HL-60 (cell line): ENCODE data around the gene KCNMA1.

ENCODE experiments used
- DNase-seq, 2 experiments: peaks; one replicate each; pipeline ENCODE4 v3.0.0-alpha.2; 2010 to 2020; ENCODE audit warnings: low read depth in 1 of 2, low spot score in 1 of 2
- H3K27ac ChIP-seq: fragments of 250-450 bp; sonication (Bioruptor Pico); replicated peaks from 2 replicates; pipeline ENCODE4 v1.5.1; 2020; ENCODE audit warnings: mild to moderate bottlenecking, moderate library complexity
- H3K27me3 ChIP-seq: fragments of 250-450 bp; sonication (Bioruptor Pico); 2 replicates; pipeline ENCODE4 v1.5.1; 2021; ENCODE audit warnings: mild to moderate bottlenecking, moderate library complexity; ENCODE audit not compliant: insufficient read depth, poor library complexity, severe bottlenecking
- H3K4me3 ChIP-seq: replicated peaks from 2 replicates; pipeline ENCODE4 v1.5.1; 2011; ENCODE audit warnings: mild to moderate bottlenecking, control low read depth, low read length; ENCODE audit not compliant: insufficient read depth
- GABPA ChIP-seq: IDR thresholded peaks from 2 replicates; pipeline ENCODE4 v1.6.1; 2012; ENCODE audit warnings: low read depth
- POLR2AphosphoS5 ChIP-seq: IDR thresholded peaks from 2 replicates; pipeline ENCODE4 v1.6.1; 2012; ENCODE audit warnings: low read depth
- SPI1 ChIP-seq: IDR thresholded peaks from 2 replicates; pipeline ENCODE4 v1.6.1; 2012; ENCODE audit warnings: low read depth, mild to moderate bottlenecking, borderline replicate concordance
- TF ChIP-seq, protein P1 (sequence below): IDR thresholded peaks from 2 replicates; pipeline ENCODE4 v1.6.1; 2012; ENCODE audit warnings: low read depth; ENCODE audit not compliant: insufficient replicate concordance
- TF ChIP-seq, protein P2 (sequence below): IDR thresholded peaks from one replicate; pipeline ENCODE4 v1.5.1; 2011; ENCODE audit warnings: low read length, control low read depth, inconsistent platforms; ENCODE audit not compliant: insufficient read depth

Gene KCNMA1

DNA sequence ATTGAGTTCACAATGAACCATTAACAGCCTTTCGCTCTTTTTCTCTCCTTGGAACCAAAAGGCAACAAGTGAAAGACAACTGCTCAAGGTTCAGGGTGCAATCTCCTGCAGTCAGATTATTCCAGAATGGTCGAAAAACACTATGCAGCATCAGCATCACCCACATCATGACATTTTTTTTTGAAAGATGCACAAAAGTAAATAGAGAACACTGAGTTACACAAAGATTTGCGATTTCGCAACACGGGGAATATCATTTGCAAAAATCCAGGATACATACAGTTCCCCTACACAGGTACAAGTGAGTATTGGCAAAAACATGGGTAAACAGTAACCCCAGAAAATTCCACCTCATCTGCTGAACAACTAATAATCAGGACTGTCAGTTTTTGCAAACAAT, 611.5 kb downstream of the KCNMA1 start:
- no peak overlapping the region for H3K27ac ChIP-seq
- DNase-seq, result no peak
- no peak overlapping the region for H3K4me3 ChIP-seq
- TF ChIP-seq, protein P1, sequence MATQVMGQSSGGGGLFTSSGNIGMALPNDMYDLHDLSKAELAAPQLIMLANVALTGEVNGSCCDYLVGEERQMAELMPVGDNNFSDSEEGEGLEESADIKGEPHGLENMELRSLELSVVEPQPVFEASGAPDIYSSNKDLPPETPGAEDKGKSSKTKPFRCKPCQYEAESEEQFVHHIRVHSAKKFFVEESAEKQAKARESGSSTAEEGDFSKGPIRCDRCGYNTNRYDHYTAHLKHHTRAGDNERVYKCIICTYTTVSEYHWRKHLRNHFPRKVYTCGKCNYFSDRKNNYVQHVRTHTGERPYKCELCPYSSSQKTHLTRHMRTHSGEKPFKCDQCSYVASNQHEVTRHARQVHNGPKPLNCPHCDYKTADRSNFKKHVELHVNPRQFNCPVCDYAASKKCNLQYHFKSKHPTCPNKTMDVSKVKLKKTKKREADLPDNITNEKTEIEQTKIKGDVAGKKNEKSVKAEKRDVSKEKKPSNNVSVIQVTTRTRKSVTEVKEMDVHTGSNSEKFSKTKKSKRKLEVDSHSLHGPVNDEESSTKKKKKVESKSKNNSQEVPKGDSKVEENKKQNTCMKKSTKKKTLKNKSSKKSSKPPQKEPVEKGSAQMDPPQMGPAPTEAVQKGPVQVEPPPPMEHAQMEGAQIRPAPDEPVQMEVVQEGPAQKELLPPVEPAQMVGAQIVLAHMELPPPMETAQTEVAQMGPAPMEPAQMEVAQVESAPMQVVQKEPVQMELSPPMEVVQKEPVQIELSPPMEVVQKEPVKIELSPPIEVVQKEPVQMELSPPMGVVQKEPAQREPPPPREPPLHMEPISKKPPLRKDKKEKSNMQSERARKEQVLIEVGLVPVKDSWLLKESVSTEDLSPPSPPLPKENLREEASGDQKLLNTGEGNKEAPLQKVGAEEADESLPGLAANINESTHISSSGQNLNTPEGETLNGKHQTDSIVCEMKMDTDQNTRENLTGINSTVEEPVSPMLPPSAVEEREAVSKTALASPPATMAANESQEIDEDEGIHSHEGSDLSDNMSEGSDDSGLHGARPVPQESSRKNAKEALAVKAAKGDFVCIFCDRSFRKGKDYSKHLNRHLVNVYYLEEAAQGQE, result no peak
- TF ChIP-seq SPI1 (no peak), GABPA (no peak), POLR2AphosphoS5 (no peak)
- TF ChIP-seq, protein P2, sequence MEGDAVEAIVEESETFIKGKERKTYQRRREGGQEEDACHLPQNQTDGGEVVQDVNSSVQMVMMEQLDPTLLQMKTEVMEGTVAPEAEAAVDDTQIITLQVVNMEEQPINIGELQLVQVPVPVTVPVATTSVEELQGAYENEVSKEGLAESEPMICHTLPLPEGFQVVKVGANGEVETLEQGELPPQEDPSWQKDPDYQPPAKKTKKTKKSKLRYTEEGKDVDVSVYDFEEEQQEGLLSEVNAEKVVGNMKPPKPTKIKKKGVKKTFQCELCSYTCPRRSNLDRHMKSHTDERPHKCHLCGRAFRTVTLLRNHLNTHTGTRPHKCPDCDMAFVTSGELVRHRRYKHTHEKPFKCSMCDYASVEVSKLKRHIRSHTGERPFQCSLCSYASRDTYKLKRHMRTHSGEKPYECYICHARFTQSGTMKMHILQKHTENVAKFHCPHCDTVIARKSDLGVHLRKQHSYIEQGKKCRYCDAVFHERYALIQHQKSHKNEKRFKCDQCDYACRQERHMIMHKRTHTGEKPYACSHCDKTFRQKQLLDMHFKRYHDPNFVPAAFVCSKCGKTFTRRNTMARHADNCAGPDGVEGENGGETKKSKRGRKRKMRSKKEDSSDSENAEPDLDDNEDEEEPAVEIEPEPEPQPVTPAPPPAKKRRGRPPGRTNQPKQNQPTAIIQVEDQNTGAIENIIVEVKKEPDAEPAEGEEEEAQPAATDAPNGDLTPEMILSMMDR, result no peak
- H3K27me3 ChIP-seq, result no peaks in the 10 kb centered on the region

DNA sequence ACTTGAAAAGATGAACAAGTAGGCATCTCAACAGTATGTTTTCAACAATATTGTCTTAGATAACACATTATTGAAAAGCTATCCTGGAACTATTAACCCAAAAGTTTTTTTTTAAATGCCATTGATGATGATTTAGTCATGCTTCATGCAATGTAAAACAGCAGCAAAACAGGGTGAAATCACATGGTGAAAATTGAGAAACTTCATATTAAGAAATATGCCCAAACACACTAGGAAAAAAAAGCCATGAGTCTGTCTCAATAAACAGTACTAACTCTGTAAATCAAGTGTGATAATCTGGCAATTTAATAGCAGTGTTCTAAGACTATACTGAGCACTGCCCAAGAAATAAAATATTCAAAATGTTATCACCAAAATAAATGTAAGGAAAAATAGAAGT, 613.1 kb downstream of the KCNMA1 start:
- Histone ChIP-seq H3K27me3 (no peaks in the 10 kb centered on the region), H3K27ac (no peak overlapping the region), H3K4me3 (no peak overlapping the region)
- TF ChIP-seq SPI1, result no peak
- TF ChIP-seq, protein P1, result no peak
- no peak for TF ChIP-seq GABPA
- TF ChIP-seq POLR2AphosphoS5, result no peak
- TF ChIP-seq, protein P2, result no peak
- DNase-seq, result no peak

DNA sequence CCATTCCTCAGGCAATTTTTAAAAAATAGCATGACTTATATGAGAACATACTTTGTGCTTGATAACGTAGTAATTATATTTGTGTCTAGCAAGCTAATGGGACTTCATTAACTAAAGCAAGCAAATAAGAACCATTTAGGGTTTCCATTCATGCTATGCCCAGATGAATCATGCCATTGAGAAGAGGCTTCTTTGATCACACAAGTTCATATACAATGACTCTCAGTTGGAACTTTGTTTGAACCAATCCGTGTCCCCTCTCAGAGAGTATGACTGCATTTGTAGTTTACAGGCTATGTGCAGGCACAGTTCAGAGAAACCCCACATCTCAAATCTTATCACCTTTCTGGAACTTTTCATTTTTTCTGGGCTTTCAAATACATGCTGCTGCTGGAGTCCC, 614.2 kb downstream of the KCNMA1 start:
- TF ChIP-seq, protein P1, result no peak

DNA sequence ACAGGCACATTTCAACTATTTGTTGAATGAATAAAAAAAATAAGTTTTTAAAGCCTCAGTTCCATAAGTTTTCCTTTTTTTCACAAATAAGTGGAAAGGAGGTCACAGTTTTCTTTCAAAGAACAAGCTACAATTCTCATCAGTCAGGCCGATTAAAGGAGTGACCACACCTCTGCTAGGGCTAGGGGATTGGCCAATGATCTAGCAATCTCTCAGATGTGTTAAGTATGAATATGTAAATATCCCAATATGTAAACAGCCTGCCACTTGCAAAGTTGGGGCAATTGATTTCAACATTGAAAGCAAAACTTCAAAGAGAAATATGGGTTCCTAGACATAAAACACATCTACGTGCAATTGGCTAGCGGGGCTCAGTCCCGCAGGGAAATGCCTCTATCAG, 614.9 kb downstream of the KCNMA1 start:
- TF ChIP-seq, protein P2, result no peak
- TF ChIP-seq GABPA (no peak), POLR2AphosphoS5 (no peak), SPI1 (no peak)
- TF ChIP-seq, protein P1, result no peak
- no peak for DNase-seq
- H3K27me3 ChIP-seq, result no peaks in the 10 kb centered on the region
- H3K27ac ChIP-seq, result no peak overlapping the region
- H3K4me3 ChIP-seq, result no peak overlapping the region

More for the DNA sequence above, 614.2 kb downstream of the KCNMA1 start:
- no peak for DNase-seq
- Histone ChIP-seq H3K4me3 (no peak overlapping the region), H3K27me3 (no peaks in the 10 kb centered on the region), H3K27ac (no peak overlapping the region)
